DOHH2 (cell line): ENCODE results near the gene PPFIA4.

Experiments used
- H3F3A ChIP-seq: fragments of 200-600 bp; sonication (generic), shearing (Covaris generic); 2 replicates; pipeline ENCODE4 v1.6.0; 2016; ENCODE audit warnings: antibody characterized with exemption, mild to moderate bottlenecking; ENCODE audit not compliant: control insufficient read depth, insufficient read depth
- H3K27ac ChIP-seq: fragments of 200-600 bp; sonication (generic); 2 replicates; pipeline ENCODE4 v1.5.1; 2014; ENCODE audit warnings: low read depth, mild to moderate bottlenecking, low read length, moderate library complexity
- H3K27me3 ChIP-seq: fragments of 200-600 bp; sonication (generic); 2 replicates; pipeline ENCODE4 v1.6.1; 2014; ENCODE audit warnings: mild to moderate bottlenecking, low read length, mixed read lengths; ENCODE audit not compliant: control insufficient read depth
- H3K36me3 ChIP-seq: fragments of 200-600 bp; sonication (generic); 2 replicates; pipeline ENCODE4 v1.6.1; 2014; ENCODE audit warnings: mild to moderate bottlenecking, low read length, moderate library complexity, mixed read lengths; ENCODE audit not compliant: control insufficient read depth
- H3K4me1 ChIP-seq: fragments of 200-600 bp; sonication (generic); 2 replicates; pipeline ENCODE4 v1.6.1; 2014; ENCODE audit warnings: mild to moderate bottlenecking, low read length, mixed read lengths; ENCODE audit not compliant: control insufficient read depth
- H3K4me2 ChIP-seq: fragments of 200-600 bp; sonication (generic); 2 replicates; pipeline ENCODE4 v1.6.0; 2014; ENCODE audit warnings: mild to moderate bottlenecking, low read length, moderate library complexity
- H3K4me3 ChIP-seq: fragments of 200-600 bp; sonication (generic); 2 replicates; pipeline ENCODE4 v1.5.1; 2014; ENCODE audit warnings: mild to moderate bottlenecking, low read length, mixed read lengths
- H3K79me2 ChIP-seq: fragments of 200-600 bp; sonication (generic); 2 replicates; pipeline ENCODE4 v1.6.1; 2014; ENCODE audit warnings: mild to moderate bottlenecking, low read length, mixed read lengths; ENCODE audit not compliant: control insufficient read depth
- H3K9me2 ChIP-seq: fragments of 200-600 bp; sonication (generic); replicated peaks from 2 replicates; pipeline ENCODE4 v1.6.1; 2014; ENCODE audit warnings: mild to moderate bottlenecking, low read length, mixed read lengths; ENCODE audit not compliant: control insufficient read depth
- H3K9me3 ChIP-seq: fragments of 200-600 bp; sonication (generic); 2 replicates; pipeline ENCODE4 v1.6.1; 2014; ENCODE audit warnings: antibody characterized with exemption, low read length, mixed read lengths; ENCODE audit not compliant: control insufficient read depth, insufficient read depth
- H4K20me1 ChIP-seq: fragments of 200-600 bp; sonication (generic); 2 replicates; pipeline ENCODE4 v1.6.0; 2014; ENCODE audit warnings: low read depth, mild to moderate bottlenecking, antibody characterized with exemption, low read length, moderate library complexity; ENCODE audit not compliant: control insufficient read depth, insufficient read depth
- CTCF ChIP-seq: fragments of 200-600 bp; sonication (generic); IDR thresholded peaks from one replicate; pipeline ENCODE4 v1.5.1; 2014; ENCODE audit warnings: antibody characterized with exemption, mild to moderate bottlenecking, low read depth, low read length; ENCODE audit not compliant: poor library complexity, severe bottlenecking
- EZH2phosphoT487 ChIP-seq: fragments of 200-600 bp; sonication (generic); IDR thresholded peaks from 2 replicates; pipeline ENCODE4 v1.6.1; 2017; ENCODE audit warnings: borderline replicate concordance, mild to moderate bottlenecking, antibody characterized with exemption, low read length, moderate library complexity, mixed read lengths

Gene PPFIA4

DNA sequence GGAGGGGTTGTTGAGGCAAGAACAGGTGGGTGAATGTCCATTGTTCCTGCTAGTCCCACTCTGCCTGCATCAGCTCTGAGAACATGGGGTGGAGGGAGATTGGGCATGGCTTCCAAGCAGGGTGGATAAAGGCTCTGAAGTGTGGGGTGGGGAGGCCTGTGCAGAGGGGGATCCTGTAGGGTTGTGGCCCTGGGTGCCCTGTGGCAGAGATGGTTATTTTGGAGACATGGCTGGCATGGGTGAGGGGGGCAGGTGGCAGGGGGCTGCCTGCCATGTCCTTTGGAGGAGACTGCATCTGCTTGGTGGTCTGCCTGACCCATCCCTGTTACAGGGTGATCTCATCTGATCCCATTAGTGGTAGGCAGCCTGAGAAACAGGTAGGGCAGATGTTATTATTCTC lies 48.3 kb downstream of the PPFIA4 start:
- Histone ChIP-seq H4K20me1 (no peaks in the 10 kb centered on the region), H3K4me2 (no peak overlapping the region), H3K79me2 (no peaks in the 10 kb centered on the region), H3K27ac (no peak overlapping the region), H3K9me2 (no peaks in the 10 kb centered on the region), H3K9me3 (no peaks in the 10 kb centered on the region), H3K27me3 (peaks cover 19% of the 10 kb centered on the region), H3K4me3 (no peak overlapping the region), H3K4me1 (no peaks in the 10 kb centered on the region), H3F3A (no peaks in the 10 kb centered on the region), H3K36me3 (no peaks in the 10 kb centered on the region)
- TF ChIP-seq EZH2phosphoT487 = no peak
- TF ChIP-seq CTCF = no peak

DNA sequence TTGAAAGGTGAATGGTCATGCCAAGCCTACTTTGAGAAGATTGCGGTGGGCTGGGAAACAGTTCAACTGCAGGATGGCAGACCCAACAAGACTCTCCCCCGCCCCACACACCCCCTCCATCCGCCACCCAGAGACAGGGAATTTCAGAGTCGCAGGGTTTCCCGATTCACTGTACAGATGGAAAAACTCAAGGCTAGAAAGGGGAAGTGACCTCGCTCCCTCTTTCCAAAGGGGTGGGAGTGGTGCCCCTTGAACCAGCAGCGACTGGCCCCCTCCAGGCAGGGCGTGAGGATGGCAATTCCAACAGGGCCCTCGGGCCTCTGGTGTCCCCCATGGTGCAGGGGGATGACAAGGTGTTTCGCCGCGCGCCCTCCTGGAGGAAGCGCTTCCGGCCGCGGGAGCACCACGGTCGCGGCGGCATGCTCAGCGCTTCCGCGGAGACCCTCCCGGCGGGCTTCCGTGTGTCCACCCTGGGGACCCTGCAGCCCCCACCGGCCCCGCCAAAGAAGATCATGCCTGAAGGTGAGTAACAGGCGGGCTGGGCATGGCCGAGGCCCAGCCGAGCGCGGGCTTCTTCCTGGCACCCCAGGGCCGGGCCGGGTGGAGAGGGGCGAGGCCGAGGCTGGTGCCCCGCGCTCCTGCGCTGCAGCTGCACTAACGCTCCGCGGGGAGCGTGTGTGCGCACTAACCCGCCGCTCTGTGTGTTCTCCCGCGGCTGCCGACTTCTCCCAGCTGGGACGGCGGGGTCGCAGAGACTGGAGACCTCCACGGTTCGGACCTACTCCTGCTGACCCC lies 49.1 kb downstream of the PPFIA4 start:
- Histone ChIP-seq H3K4me3 (no peak overlapping the region), H3K4me1 (no peaks in the 10 kb centered on the region), H3K4me2 (no peak overlapping the region), H3K27me3 (peaks cover 23% of the 10 kb centered on the region), H4K20me1 (no peaks in the 10 kb centered on the region), H3K79me2 (no peaks in the 10 kb centered on the region), H3F3A (no peaks in the 10 kb centered on the region), H3K9me2 (no peaks in the 10 kb centered on the region), H3K9me3 (no peaks in the 10 kb centered on the region), H3K36me3 (no peaks in the 10 kb centered on the region), H3K27ac (no peak overlapping the region)
- TF ChIP-seq EZH2phosphoT487 (no peak), CTCF (no peak)

- no peaks in the 10 kb centered on the region for H3K9me2 ChIP-seq
- TF ChIP-seq EZH2phosphoT487 (no peak), CTCF (no peak)
- H3K79me2 ChIP-seq = no peaks in the 10 kb centered on the region
- H3K27me3 ChIP-seq = peaks cover 23% of the 10 kb centered on the region
- no peaks in the 10 kb centered on the region for H3K4me1 ChIP-seq
- no peaks in the 10 kb centered on the region for H3K9me3 ChIP-seq
- no peaks in the 10 kb centered on the region for H3F3A ChIP-seq
- H3K4me2 ChIP-seq = no peak overlapping the region
- H4K20me1 ChIP-seq = no peaks in the 10 kb centered on the region
- no peak overlapping the region for H3K4me3 ChIP-seq
- no peaks in the 10 kb centered on the region for H3K36me3 ChIP-seq
- no peak overlapping the region for H3K27ac ChIP-seq
Observed at GRCh38 chr1:203076031-203076511, 49.8 kb downstream of the PPFIA4 start.
